ENCODE measurements around the gene MKRN2. TPM values are rescaled to one million over a fixed set of nuclear protein-coding genes. Genes with fewer than 3 reads are reported as not detected.
A peak's percentile ranks its signal among the peaks of the same experiment; 100 is the strongest.

Gene MKRN2
- total and polyA plus RNA-seq, 9 of the 15 experiments (the other 6 are each of a cell fraction or from before 2014, with no cell fraction given), result 29.4 to 63.2 (median 42.9) TPM

GRCh38 chr3:12513694-12514446 lies 43.0 kb upstream of the MKRN2 start (continued):
- no peak for TF ChIP-seq CCAR2 (IDR thresholded peaks at IDR 0.05; ENCODE audit: low read depth, low read length)

DNA sequence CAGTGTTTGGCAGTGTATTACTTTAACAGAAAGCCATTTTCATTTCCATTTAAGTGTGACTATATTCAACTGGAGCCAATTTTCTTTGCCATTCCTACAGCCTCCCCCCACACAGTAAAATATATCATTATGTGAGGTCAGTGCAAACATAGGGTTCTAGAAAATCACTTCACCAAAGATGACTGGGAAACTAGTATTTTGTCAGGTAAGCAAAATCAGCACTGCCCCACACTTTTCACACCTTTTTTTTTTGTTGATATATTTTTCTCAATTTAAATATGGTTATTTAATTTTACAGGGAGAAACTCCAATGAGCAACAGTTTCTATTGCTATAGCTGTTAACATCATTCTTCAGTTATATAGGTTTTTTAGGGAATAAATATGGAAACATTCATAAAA lies 41.3 kb upstream of the MKRN2 start:
- intact Hi-C loops (cut with micrococcal nuclease), result no loop called here
- H3K27me3 ChIP-seq (ENCODE audit: control insufficient read depth in 2 of 2, insufficient read depth in 2 of 2, low read length in 2 of 2), result no peaks in the 10 kb centered on the region
- H3K4me3 ChIP-seq, result no peak overlapping the region
- no peak overlapping the region for H3K9ac ChIP-seq (ENCODE audit: insufficient read depth in 1 of 2, low read depth in 2 of 2, low read length in 2 of 2)
- no peaks in the 10 kb centered on the region for H4K20me1 ChIP-seq (replicated peaks; ENCODE audit: control insufficient read depth, insufficient read depth, low read length)
- ChIA-PET CTCF (ENCODE audit: low intra/inter-chr PET ratio) (interaction anchor here (0.7 kb wide), 1 partner anchor 111 kb away, joined by 3 read pairs; no protein-coding TSS in a partner anchor), POLR2A (no interaction called here)
- no TSS peak for BruUV-seq (replicated peaks)
- H3K79me2 ChIP-seq (ENCODE audit: control insufficient read depth, insufficient read depth, low read length), result no peaks in the 10 kb centered on the region
- H3K4me1 ChIP-seq (replicated peaks in 1 of 2; ENCODE audit: control insufficient read depth in 2 of 2, insufficient read depth in 2 of 2, low read length in 2 of 2), result no peaks in the 10 kb centered on the region
- in situ Hi-C loops (cut with MboI), result no loop called here
- no peak overlapping the region for H3K27ac ChIP-seq (ENCODE audit: extremely low read depth, low read depth, low read length)
- H3K9me3 ChIP-seq (replicated peaks; ENCODE audit: control insufficient read depth, insufficient read depth, low read depth, low read length), result no peaks in the 10 kb centered on the region
- FAIRE-seq, result no peak
- peaks cover 74% of the 10 kb centered on the region; the same call in 2 of the 3 replicates for H3K36me3 ChIP-seq (ENCODE audit: control insufficient read depth, insufficient read depth, low read length)
- DNase-seq (ENCODE audit: extremely low read depth in 1 of 4, low spot score in 3 of 4), result no peak
- no peak overlapping the region for H2AFZ ChIP-seq (ENCODE audit: low read depth, low read length)
- no peak for ATAC-seq
- no peak overlapping the region for H3K4me2 ChIP-seq (ENCODE audit: insufficient read depth, low read length)
- H3K9me1 ChIP-seq (ENCODE audit: control insufficient read depth, insufficient read depth, low read length), result no peaks in the 10 kb centered on the region
- TF ChIP-seq E2F1 (CRISPR knock-in tag; IDR thresholded peaks at IDR 0.05), result no peak
- no peak for TF ChIP-seq KAT2B (IDR thresholded peaks at IDR 0.05; ENCODE audit: low read depth, low read length)
- TF ChIP-seq FOXO4 (CRISPR knock-in tag; IDR thresholded peaks at IDR 0.05), result no peak
- TF ChIP-seq, protein P1, sequence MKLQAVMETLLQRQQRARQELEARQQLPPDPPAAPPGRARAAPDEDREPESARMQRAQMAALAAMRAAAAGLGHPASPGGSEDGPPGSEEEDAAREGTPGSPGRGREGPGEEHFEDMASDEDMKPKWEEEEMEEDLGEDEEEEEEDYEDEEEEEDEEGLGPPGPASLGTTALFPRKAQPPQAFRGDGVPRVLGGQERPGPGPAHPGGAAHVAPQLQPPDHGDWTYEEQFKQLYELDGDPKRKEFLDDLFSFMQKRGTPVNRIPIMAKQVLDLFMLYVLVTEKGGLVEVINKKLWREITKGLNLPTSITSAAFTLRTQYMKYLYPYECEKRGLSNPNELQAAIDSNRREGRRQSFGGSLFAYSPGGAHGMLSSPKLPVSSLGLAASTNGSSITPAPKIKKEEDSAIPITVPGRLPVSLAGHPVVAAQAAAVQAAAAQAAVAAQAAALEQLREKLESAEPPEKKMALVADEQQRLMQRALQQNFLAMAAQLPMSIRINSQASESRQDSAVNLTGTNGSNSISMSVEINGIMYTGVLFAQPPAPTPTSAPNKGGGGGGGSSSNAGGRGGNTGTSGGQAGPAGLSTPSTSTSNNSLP (IDR thresholded peaks at IDR 0.05; ENCODE audit: borderline replicate concordance, low read depth, low read length), result no peak
- TF ChIP-seq SLC30A9 (CRISPR knock-in tag; IDR thresholded peaks at IDR 0.05), result no peak
- peak; percentile 60; the same call in 1 of the 2 replicates for TF ChIP-seq C11orf30 (IDR thresholded peaks at IDR 0.05; ENCODE audit: low read depth)
- no peak for TF ChIP-seq LARP7 (IDR thresholded peaks at IDR 0.05)
- TF ChIP-seq MBD2 (IDR thresholded peaks at IDR 0.05; ENCODE audit: borderline replicate concordance, low read depth), result no peak
- TF ChIP-seq ZNF592 (IDR thresholded peaks at IDR 0.05), result no peak
- TF ChIP-seq MAFG (tag; conservative IDR thresholded peaks at IDR 0.05), result peak; percentile 48; the same call in 1 of the 2 replicates
- TF ChIP-seq ZNF316 (IDR thresholded peaks at IDR 0.05), result peak; percentile 87
